HepG2 (cell line): ENCODE results near the gene GDF15. TPM values are rescaled to one million over a fixed set of nuclear protein-coding genes. Genes with fewer than 3 reads are reported as not detected.

Experiments used
- AGO2 ChIP-seq: fragments of 200-400 bp; formaldehyde crosslinking; optimal IDR thresholded peaks from 2 replicates; pipeline ENCODE3; 2017; ENCODE audit warnings: mild to moderate bottlenecking, low read depth, low read length, moderate library complexity
- FOXP1 ChIP-seq, 2 experiments: fragments of 450-650 bp in 1 of 2; IDR thresholded peaks; 2 replicates each; pipeline ENCODE4 v1.6.1; 2017 to 2018; ENCODE audit warnings: antibody characterized with exemption in 1 of 2
- HNRNPL ChIP-seq: fragments of 200-400 bp; formaldehyde crosslinking; IDR thresholded peaks from 2 replicates; pipeline ENCODE4 v1.6.1; 2017; ENCODE audit warnings: mild to moderate bottlenecking, low read depth, low read length
- HOXA3 ChIP-seq: sonication (generic); formaldehyde crosslinking; IDR thresholded peaks from 2 replicates; pipeline ENCODE4 v1.5.0; 2020; ENCODE audit warnings: missing genetic modification reagents
- MED1 ChIP-seq: sonication (generic); formaldehyde crosslinking; IDR thresholded peaks from 2 replicates; pipeline ENCODE4 v1.4.0; 2020; ENCODE audit warnings: missing genetic modification reagents
- MED8 ChIP-seq: sonication (generic); formaldehyde crosslinking; IDR thresholded peaks from 2 replicates; pipeline ENCODE4 v1.8.1; 2023; ENCODE audit warnings: mild to moderate bottlenecking, missing genetic modification reagents; ENCODE audit not compliant: insufficient replicate concordance
- NR2C2 ChIP-seq: sonication (generic); formaldehyde crosslinking; IDR thresholded peaks from 2 replicates; pipeline ENCODE4 v1.4.0; 2020; ENCODE audit warnings: missing genetic modification reagents, mild to moderate bottlenecking, moderate library complexity, borderline replicate concordance
- NR2F1 ChIP-seq, 2 experiments: fragments of 450-650 bp in 1 of 2; formaldehyde crosslinking in 1 of 2; IDR thresholded peaks; 2 replicates each; pipeline versions ENCODE4 v1.5.0 to v1.6.1; 2016 to 2020; ENCODE audit warnings: mild to moderate bottlenecking in 1 of 2, missing compliant biosample characterization in 1 of 2, missing genetic modification reagents in 1 of 2, moderate library complexity in 1 of 2
- NR2F6 ChIP-seq, 2 experiments: IDR thresholded peaks; 2 replicates each; pipeline ENCODE4 v1.6.1; 2016; ENCODE audit warnings: antibody characterized with exemption in 1 of 2, mild to moderate bottlenecking in 1 of 2
- RXRA ChIP-seq: sonication (generic); formaldehyde crosslinking; IDR thresholded peaks from 2 replicates; pipeline ENCODE4 v1.5.1; 2020; ENCODE audit warnings: missing genetic modification reagents
- SKI ChIP-seq: fragments of 450-650 bp; IDR thresholded peaks from one replicate; pipeline ENCODE4 v1.6.1; 2018; ENCODE audit warnings: mild to moderate bottlenecking; ENCODE audit not compliant: partially characterized antibody
- SMC3 ChIP-seq: IDR thresholded peaks from 2 replicates; pipeline ENCODE4 v1.6.1; 2011; ENCODE audit warnings: low read length, improper control_type of control experiment
- ZNF326 ChIP-seq: sonication (generic); formaldehyde crosslinking; IDR thresholded peaks from 2 replicates; pipeline ENCODE4 v1.4.0; 2020; ENCODE audit warnings: missing genetic modification reagents, borderline replicate concordance
- ZNF432 ChIP-seq: sonication (generic); formaldehyde crosslinking; IDR thresholded peaks from 2 replicates; pipeline ENCODE4 v1.5.0; 2020; ENCODE audit warnings: missing genetic modification reagents, mild to moderate bottlenecking, borderline replicate concordance
- ZNF552 ChIP-seq: sonication (generic); formaldehyde crosslinking; IDR thresholded peaks from 2 replicates; pipeline ENCODE4 v1.9.0; 2022; ENCODE audit warnings: missing genetic modification reagents, mild to moderate bottlenecking, borderline replicate concordance
- ZNF703 ChIP-seq: sonication (generic); formaldehyde crosslinking; IDR thresholded peaks from 2 replicates; pipeline ENCODE4 v1.5.1; 2020; ENCODE audit warnings: missing genetic modification reagents, mild to moderate bottlenecking, moderate library complexity, borderline replicate concordance
- ZNF772 ChIP-seq: sonication (generic); formaldehyde crosslinking; IDR thresholded peaks from 2 replicates; pipeline ENCODE4 v1.5.0; 2020; ENCODE audit warnings: mild to moderate bottlenecking, missing genetic modification reagents
- polyA plus RNA-seq, 8 experiments: library from polyadenylated mRNA; depleted of rRNA in 3 of 8; stranded (reverse) in 7 of 8; unstranded in 1 of 8; fragments of >200 nt; fragmentation: Illumina TruSeq in 4 of 8; extraction: Trizol in 4 of 8; gene quantifications; 2 replicates each; pipeline versions ENCODE4 v1.2.1 to v1.2.3, GENCODE V29; 2011 to 2016; ENCODE audit warnings: low read depth in 4 of 8, missing spikeins in 1 of 8, mixed read lengths in 1 of 8; ENCODE audit not compliant: insufficient read depth in 1 of 8
- total RNA-seq, 5 experiments: library from RNA; depleted of rRNA; stranded (reverse); fragments of >200 nt; fragmentation: Illumina TruSeq; extraction: Trizol; gene quantifications; 2 replicates each; pipeline ENCODE4 v1.2.3, GENCODE V29; 2016; ENCODE audit warnings: low read depth in 1 of 5
- TF ChIP-seq, protein P1 (sequence below): sonication (generic); formaldehyde crosslinking; IDR thresholded peaks from 2 replicates; pipeline ENCODE4 v1.5.0; 2020; ENCODE audit warnings: missing genetic modification reagents
- TF ChIP-seq, protein P2 (sequence below): sonication (generic); formaldehyde crosslinking; IDR thresholded peaks from 2 replicates; pipeline ENCODE4 v1.5.0; 2020; ENCODE audit warnings: mild to moderate bottlenecking, missing genetic modification reagents
- TF ChIP-seq, protein P3 (sequence below): sonication (generic); formaldehyde crosslinking; IDR thresholded peaks from 2 replicates; pipeline ENCODE4 v1.5.0; 2020; ENCODE audit warnings: missing genetic modification reagents
- TF ChIP-seq, protein P4 (sequence below): sonication (generic); IDR thresholded peaks from 2 replicates; pipeline ENCODE4 v1.6.1; 2016; ENCODE audit warnings: low read depth, borderline replicate concordance

GDF15 gene
- total and polyA plus RNA-seq, 2 of the 13 experiments (the other 11 are each of a cell fraction or from before 2014, with no cell fraction given), result 146 to 422 TPM

DNA sequence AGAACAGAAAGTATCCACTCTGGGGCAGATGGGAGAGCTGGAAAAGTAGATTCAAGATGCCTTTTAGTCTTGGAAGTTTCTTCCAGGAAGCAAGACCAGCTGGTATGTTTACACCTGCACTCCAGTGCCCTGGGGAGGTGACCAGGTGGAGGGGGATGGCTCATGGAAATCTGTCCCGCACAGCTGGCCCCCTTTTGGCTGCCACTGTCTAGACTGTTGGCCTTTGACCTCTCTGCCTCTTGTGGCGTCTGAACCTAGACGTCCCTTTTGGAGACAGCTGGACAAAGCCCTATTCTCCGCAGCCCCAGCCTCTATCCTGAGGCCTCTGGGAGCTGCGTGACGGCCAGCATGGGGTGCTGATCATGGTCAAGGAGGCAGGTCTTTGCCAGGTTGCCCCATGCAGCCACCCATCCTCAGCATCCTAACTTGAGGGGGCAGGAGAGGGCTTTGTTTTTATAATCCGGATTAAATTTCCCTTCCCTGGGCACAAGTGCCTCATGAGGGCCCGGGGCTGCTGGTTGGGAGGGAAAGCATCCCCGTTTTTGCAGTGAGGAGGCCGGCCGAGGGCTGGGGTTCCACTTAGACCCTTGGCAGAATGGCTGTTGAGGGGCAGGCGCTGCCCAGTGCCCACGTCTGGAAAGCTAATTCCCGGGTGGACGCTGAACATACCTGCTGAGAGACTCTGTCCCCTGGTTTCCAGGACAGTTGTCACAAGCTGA, 17.3 kb upstream of the GDF15 start (continued):
- TF ChIP-seq, protein P1, sequence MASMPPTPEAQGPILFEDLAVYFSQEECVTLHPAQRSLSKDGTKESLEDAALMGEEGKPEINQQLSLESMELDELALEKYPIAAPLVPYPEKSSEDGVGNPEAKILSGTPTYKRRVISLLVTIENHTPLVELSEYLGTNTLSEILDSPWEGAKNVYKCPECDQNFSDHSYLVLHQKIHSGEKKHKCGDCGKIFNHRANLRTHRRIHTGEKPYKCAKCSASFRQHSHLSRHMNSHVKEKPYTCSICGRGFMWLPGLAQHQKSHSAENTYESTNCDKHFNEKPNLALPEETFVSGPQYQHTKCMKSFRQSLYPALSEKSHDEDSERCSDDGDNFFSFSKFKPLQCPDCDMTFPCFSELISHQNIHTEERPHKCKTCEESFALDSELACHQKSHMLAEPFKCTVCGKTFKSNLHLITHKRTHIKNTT (CRISPR knock-in tag), result no peak
- TF ChIP-seq ZNF326 (CRISPR knock-in tag) (no peak), AGO2 (peak; percentile 60), ZNF772 (no peak), NR2C2 (CRISPR knock-in tag) (peak; percentile 65), ZNF432 (CRISPR knock-in tag) (no peak), RXRA (CRISPR knock-in tag) (peak; percentile 79; the same call in 1 of the 2 replicates), ZNF552 (no peak), HNRNPL (0 out of 2 replicates have a peak, but pooled peaks have one; percentile 63), NR2F6 (IDR thresholded peaks at IDR 0.05) (peak; percentile 82), NR2F6 (CRISPR knock-in tag; IDR thresholded peaks at IDR 0.05) (peak; percentile 82), ZNF703 (CRISPR knock-in tag) (no peak), SKI (peak; percentile 86), MED8 (CRISPR knock-in tag) (no peak), HOXA3 (peak; percentile 45; the same call in 1 of the 2 replicates), MED1 (peak; percentile 64), NR2F1 (CRISPR knock-in tag; IDR thresholded peaks at IDR 0.05) (0 out of 4 replicates have a peak, but pooled peaks of 1 of the 2 experiments have one; percentile 24), FOXP1 (IDR thresholded peaks at IDR 0.05) (no peak), FOXP1 (CRISPR knock-in tag; IDR thresholded peaks at IDR 0.05) (peak; percentile 6; the same call in 1 of the 2 replicates), SMC3 (no peak)
- TF ChIP-seq, protein P2, sequence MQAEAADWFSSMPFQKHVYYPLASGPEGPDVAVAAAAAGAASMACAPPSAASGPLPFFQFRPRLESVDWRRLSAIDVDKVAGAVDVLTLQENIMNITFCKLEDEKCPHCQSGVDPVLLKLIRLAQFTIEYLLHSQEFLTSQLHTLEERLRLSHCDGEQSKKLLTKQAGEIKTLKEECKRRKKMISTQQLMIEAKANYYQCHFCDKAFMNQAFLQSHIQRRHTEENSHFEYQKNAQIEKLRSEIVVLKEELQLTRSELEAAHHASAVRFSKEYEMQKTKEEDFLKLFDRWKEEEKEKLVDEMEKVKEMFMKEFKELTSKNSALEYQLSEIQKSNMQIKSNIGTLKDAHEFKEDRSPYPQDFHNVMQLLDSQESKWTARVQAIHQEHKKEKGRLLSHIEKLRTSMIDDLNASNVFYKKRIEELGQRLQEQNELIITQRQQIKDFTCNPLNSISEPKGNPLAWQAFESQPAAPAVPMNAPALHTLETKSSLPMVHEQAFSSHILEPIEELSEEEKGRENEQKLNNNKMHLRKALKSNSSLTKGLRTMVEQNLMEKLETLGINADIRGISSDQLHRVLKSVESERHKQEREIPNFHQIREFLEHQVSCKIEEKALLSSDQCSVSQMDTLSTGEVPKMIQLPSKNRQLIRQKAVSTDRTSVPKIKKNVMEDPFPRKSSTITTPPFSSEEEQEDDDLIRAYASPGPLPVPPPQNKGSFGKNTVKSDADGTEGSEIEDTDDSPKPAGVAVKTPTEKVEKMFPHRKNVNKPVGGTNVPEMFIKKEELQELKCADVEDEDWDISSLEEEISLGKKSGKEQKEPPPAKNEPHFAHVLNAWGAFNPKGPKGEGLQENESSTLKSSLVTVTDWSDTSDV (CRISPR knock-in tag), result no peak
- TF ChIP-seq, protein P3, sequence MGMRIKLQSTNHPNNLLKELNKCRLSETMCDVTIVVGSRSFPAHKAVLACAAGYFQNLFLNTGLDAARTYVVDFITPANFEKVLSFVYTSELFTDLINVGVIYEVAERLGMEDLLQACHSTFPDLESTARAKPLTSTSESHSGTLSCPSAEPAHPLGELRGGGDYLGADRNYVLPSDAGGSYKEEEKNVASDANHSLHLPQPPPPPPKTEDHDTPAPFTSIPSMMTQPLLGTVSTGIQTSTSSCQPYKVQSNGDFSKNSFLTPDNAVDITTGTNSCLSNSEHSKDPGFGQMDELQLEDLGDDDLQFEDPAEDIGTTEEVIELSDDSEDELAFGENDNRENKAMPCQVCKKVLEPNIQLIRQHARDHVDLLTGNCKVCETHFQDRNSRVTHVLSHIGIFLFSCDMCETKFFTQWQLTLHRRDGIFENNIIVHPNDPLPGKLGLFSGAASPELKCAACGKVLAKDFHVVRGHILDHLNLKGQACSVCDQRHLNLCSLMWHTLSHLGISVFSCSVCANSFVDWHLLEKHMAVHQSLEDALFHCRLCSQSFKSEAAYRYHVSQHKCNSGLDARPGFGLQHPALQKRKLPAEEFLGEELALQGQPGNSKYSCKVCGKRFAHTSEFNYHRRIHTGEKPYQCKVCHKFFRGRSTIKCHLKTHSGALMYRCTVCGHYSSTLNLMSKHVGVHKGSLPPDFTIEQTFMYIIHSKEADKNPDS (CRISPR knock-in tag), result no peak
- TF ChIP-seq, protein P4, sequence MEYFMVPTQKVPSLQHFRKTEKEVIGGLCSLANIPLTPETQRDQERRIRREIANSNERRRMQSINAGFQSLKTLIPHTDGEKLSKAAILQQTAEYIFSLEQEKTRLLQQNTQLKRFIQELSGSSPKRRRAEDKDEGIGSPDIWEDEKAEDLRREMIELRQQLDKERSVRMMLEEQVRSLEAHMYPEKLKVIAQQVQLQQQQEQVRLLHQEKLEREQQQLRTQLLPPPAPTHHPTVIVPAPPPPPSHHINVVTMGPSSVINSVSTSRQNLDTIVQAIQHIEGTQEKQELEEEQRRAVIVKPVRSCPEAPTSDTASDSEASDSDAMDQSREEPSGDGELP, result peak; percentile 75; the same call in 1 of the 2 replicates
